ENCODE data around the gene PFDN4. TPM values are rescaled to one million over a fixed set of nuclear protein-coding genes. Genes with fewer than 3 reads are reported as not detected.
A peak's percentile ranks its signal among the peaks of the same experiment; 100 is the strongest.

The PFDN4 gene
- total and polyA plus RNA-seq, 2 of the 13 experiments (the other 11 are each of a cell fraction or from before 2014, with no cell fraction given): 59.8 to 227 TPM

DNA sequence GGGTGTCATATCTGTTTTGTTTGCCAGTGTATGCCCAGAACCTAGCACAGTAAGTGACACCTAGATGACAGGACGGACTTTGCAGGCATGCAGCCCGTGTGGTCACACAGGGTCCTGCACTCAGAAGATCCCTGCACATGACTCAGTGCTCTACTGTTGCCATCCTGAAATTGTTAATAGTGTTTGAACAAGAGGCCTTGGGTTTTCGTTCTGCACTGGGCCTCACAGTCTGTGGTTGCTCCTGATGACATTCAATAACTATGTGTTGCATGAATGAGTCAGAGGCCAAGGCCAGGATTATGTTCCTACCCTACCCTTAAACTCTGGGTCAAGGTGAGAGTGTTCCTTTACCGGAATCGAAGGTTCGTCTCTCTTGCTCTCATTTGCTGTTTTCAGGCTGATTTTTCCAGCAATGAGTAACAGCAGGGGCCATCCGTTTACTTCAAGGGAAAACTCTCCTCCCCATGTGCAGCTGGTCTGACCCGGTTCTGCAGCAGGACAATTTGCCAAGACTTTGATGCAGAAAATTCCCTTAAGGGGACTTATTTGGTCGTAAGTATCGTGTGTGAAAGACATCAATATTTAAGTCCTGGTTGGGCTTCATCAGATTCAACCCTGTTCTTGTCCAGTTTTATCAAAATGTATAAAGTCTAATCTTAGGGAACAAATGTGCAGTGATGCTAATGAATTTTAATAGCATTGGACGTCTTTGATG lies 13.0 kb upstream of the PFDN4 start (continued):
- TF ChIP-seq, protein P1, sequence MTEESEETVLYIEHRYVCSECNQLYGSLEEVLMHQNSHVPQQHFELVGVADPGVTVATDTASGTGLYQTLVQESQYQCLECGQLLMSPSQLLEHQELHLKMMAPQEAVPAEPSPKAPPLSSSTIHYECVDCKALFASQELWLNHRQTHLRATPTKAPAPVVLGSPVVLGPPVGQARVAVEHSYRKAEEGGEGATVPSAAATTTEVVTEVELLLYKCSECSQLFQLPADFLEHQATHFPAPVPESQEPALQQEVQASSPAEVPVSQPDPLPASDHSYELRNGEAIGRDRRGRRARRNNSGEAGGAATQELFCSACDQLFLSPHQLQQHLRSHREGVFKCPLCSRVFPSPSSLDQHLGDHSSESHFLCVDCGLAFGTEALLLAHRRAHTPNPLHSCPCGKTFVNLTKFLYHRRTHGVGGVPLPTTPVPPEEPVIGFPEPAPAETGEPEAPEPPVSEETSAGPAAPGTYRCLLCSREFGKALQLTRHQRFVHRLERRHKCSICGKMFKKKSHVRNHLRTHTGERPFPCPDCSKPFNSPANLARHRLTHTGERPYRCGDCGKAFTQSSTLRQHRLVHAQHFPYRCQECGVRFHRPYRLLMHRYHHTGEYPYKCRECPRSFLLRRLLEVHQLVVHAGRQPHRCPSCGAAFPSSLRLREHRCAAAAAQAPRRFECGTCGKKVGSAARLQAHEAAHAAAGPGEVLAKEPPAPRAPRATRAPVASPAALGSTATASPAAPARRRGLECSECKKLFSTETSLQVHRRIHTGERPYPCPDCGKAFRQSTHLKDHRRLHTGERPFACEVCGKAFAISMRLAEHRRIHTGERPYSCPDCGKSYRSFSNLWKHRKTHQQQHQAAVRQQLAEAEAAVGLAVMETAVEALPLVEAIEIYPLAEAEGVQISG (CRISPR knock-in tag; IDR thresholded peaks at IDR 0.05): peak; percentile 86
- TF ChIP-seq PHB2 (IDR thresholded peaks at IDR 0.05; ENCODE audit: partially characterized antibody) (no peak), CREB1 (IDR thresholded peaks at IDR 0.05) (peak; percentile 63), CREB1 (CRISPR knock-in tag; IDR thresholded peaks at IDR 0.05) (peak; percentile 87), SSRP1 (CRISPR knock-in tag; IDR thresholded peaks at IDR 0.05) (peak; percentile 96; the same call in 1 of the 2 replicates), ZNF891 (CRISPR knock-in tag; IDR thresholded peaks at IDR 0.05) (peak; percentile 62; the same call in 1 of the 2 replicates), CENPX (CRISPR knock-in tag; IDR thresholded peaks at IDR 0.05) (no peak), ZNF451 (CRISPR knock-in tag; IDR thresholded peaks at IDR 0.05) (no peak; the same call in 1 of the 2 replicates), ZNF615 (CRISPR knock-in tag; IDR thresholded peaks at IDR 0.05; ENCODE audit: borderline replicate concordance) (no peak), MAFG (CRISPR knock-in tag; IDR thresholded peaks at IDR 0.05) (no peak), THAP11 (CRISPR knock-in tag; IDR thresholded peaks at IDR 0.05) (peak; percentile 84), ESRRA (CRISPR knock-in tag; IDR thresholded peaks at IDR 0.05; ENCODE audit: low read depth) (peak; percentile 99), ONECUT2 (CRISPR knock-in tag; IDR thresholded peaks at IDR 0.05) (peak; percentile 67; the same call in 1 of the 2 replicates), SIX4 (CRISPR knock-in tag; IDR thresholded peaks at IDR 0.05) (peak; percentile 94), ZNF782 (CRISPR knock-in tag; IDR thresholded peaks at IDR 0.05; ENCODE audit: borderline replicate concordance) (no peak), MTF1 (CRISPR knock-in tag; IDR thresholded peaks at IDR 0.05) (peak; percentile 43; the same call in 1 of the 2 replicates)
- TF ChIP-seq, protein P2, sequence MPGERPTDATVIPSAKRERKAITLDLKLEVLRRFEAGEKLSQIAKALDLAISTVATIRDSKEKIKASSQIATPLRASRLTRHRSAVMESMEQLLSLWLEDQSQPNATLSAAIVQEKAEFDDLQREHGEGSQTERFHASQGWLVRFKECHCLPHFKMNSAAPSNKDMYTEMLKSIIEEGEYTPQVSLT (CRISPR knock-in tag; IDR thresholded peaks at IDR 0.05; ENCODE audit: borderline replicate concordance, low read depth): no peak
- TF ChIP-seq, protein P3, sequence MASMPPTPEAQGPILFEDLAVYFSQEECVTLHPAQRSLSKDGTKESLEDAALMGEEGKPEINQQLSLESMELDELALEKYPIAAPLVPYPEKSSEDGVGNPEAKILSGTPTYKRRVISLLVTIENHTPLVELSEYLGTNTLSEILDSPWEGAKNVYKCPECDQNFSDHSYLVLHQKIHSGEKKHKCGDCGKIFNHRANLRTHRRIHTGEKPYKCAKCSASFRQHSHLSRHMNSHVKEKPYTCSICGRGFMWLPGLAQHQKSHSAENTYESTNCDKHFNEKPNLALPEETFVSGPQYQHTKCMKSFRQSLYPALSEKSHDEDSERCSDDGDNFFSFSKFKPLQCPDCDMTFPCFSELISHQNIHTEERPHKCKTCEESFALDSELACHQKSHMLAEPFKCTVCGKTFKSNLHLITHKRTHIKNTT (CRISPR knock-in tag; IDR thresholded peaks at IDR 0.05): no peak
- TF ChIP-seq, protein P4, sequence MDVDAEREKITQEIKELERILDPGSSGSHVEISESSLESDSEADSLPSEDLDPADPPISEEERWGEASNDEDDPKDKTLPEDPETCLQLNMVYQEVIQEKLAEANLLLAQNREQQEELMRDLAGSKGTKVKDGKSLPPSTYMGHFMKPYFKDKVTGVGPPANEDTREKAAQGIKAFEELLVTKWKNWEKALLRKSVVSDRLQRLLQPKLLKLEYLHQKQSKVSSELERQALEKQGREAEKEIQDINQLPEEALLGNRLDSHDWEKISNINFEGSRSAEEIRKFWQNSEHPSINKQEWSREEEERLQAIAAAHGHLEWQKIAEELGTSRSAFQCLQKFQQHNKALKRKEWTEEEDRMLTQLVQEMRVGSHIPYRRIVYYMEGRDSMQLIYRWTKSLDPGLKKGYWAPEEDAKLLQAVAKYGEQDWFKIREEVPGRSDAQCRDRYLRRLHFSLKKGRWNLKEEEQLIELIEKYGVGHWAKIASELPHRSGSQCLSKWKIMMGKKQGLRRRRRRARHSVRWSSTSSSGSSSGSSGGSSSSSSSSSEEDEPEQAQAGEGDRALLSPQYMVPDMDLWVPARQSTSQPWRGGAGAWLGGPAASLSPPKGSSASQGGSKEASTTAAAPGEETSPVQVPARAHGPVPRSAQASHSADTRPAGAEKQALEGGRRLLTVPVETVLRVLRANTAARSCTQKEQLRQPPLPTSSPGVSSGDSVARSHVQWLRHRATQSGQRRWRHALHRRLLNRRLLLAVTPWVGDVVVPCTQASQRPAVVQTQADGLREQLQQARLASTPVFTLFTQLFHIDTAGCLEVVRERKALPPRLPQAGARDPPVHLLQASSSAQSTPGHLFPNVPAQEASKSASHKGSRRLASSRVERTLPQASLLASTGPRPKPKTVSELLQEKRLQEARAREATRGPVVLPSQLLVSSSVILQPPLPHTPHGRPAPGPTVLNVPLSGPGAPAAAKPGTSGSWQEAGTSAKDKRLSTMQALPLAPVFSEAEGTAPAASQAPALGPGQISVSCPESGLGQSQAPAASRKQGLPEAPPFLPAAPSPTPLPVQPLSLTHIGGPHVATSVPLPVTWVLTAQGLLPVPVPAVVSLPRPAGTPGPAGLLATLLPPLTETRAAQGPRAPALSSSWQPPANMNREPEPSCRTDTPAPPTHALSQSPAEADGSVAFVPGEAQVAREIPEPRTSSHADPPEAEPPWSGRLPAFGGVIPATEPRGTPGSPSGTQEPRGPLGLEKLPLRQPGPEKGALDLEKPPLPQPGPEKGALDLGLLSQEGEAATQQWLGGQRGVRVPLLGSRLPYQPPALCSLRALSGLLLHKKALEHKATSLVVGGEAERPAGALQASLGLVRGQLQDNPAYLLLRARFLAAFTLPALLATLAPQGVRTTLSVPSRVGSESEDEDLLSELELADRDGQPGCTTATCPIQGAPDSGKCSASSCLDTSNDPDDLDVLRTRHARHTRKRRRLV (CRISPR knock-in tag; IDR thresholded peaks at IDR 0.05): peak; percentile 68; the same call in 1 of the 2 replicates
